ENCODE results near the gene KCNIP1. TPM values are rescaled to one million over a fixed set of nuclear protein-coding genes. Genes with fewer than 3 reads are reported as not detected.

KCNIP1 gene
- total RNA-seq, 1 experiment from 2014 or later, result not detected

DNA sequence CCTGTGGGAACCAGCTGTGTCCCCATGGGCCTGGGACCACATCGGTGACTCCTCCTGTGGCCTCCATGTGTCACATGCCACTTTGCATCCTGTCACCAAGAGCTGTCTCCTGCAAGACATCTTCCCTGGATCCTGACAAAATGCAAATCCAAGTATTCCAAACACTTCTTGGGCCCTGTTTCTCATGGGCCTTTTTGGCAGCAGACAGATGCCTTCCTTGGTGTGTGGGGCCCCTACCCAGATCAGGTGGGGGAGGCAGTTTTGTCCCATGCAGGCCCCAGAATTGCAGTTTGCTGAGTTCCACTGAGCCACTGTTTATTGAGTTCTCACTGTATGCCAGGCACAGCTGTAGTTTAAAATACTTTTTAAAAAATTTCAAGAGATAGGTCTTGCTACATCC, 217.2 kb downstream of the KCNIP1 start (continued):
- TF ChIP-seq, protein P1, sequence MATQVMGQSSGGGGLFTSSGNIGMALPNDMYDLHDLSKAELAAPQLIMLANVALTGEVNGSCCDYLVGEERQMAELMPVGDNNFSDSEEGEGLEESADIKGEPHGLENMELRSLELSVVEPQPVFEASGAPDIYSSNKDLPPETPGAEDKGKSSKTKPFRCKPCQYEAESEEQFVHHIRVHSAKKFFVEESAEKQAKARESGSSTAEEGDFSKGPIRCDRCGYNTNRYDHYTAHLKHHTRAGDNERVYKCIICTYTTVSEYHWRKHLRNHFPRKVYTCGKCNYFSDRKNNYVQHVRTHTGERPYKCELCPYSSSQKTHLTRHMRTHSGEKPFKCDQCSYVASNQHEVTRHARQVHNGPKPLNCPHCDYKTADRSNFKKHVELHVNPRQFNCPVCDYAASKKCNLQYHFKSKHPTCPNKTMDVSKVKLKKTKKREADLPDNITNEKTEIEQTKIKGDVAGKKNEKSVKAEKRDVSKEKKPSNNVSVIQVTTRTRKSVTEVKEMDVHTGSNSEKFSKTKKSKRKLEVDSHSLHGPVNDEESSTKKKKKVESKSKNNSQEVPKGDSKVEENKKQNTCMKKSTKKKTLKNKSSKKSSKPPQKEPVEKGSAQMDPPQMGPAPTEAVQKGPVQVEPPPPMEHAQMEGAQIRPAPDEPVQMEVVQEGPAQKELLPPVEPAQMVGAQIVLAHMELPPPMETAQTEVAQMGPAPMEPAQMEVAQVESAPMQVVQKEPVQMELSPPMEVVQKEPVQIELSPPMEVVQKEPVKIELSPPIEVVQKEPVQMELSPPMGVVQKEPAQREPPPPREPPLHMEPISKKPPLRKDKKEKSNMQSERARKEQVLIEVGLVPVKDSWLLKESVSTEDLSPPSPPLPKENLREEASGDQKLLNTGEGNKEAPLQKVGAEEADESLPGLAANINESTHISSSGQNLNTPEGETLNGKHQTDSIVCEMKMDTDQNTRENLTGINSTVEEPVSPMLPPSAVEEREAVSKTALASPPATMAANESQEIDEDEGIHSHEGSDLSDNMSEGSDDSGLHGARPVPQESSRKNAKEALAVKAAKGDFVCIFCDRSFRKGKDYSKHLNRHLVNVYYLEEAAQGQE (IDR thresholded peaks at IDR 0.05; ENCODE audit: low read depth), result no peak
- no peak for TF ChIP-seq ATF3 (IDR thresholded peaks at IDR 0.05)
- TF ChIP-seq EZH2 (IDR thresholded peaks at IDR 0.05), result no peak
- TF ChIP-seq YY1 (IDR thresholded peaks at IDR 0.05; ENCODE audit: extremely low read depth, insufficient replicate concordance, low read depth, low read length), result no peak
- TF ChIP-seq POLR2A (IDR thresholded peaks at IDR 0.05; ENCODE audit: borderline replicate concordance, extremely low read depth, insufficient read depth, insufficient read length), result no peak
- TF ChIP-seq FOSL1 (IDR thresholded peaks at IDR 0.05; ENCODE audit: low read depth), result no peak
- no peak for TF ChIP-seq TCF7L2 (IDR thresholded peaks at IDR 0.05; ENCODE audit: borderline replicate concordance, extremely low read depth, insufficient read depth, insufficient read length)
- TF ChIP-seq SRF (IDR thresholded peaks at IDR 0.05; ENCODE audit: low read depth), result no peak

DNA sequence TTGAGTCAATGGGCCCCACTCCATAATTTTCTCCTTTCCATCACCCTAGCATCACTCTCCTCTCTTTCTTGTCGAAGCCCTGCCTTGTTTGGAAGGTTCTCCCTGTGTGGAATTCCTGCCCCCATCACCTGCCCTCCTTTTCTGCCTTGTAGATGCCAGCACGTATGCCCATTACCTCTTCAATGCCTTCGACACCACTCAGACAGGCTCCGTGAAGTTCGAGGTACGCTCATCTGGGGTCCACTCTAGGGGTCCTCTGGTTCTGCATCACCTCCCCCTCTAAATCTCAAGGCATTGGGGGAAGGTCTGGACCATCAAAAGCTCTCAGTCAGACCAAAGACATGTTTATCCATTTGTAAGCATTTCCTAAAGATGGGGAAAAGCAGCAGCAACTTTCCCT, 217.9 kb downstream of the KCNIP1 start:
- TF ChIP-seq SIN3A (IDR thresholded peaks at IDR 0.05; ENCODE audit: low read depth) (no peak), SRF (IDR thresholded peaks at IDR 0.05; ENCODE audit: low read depth) (no peak), ATF3 (IDR thresholded peaks at IDR 0.05) (no peak), ELF1 (IDR thresholded peaks at IDR 0.05; ENCODE audit: borderline replicate concordance, low read depth) (no peak), ZNF274 (IDR thresholded peaks at IDR 0.05; ENCODE audit: low read depth, low read length) (no peak), JUND (IDR thresholded peaks at IDR 0.05) (no peak), CEBPB (IDR thresholded peaks at IDR 0.05; ENCODE audit: low read depth) (no peak)
- ATAC-seq (no peak), DNase-seq (ENCODE audit: low read depth, low spot score) (no peak)
- no peaks in the 10 kb centered on the region for H3K36me3 ChIP-seq (ENCODE audit: control insufficient read depth in 1 of 2, insufficient read depth in 2 of 2, low read length in 2 of 2)
- H3K9me2 ChIP-seq (ENCODE audit: insufficient read depth), result no peaks in the 10 kb centered on the region
- no peak overlapping the region for H3K4me2 ChIP-seq (ENCODE audit: low read length)
- CTCF ChIA-PET, result interaction anchor here (0.7 kb wide), 1 partner anchor 26 kb away, joined by 3 read pairs; no protein-coding TSS in a partner anchor
- RAD21 ChIA-PET (ENCODE audit: low non-redundant PET in 1 of 2, low total read pairs in 2 of 2, uncharacterized antibody in 2 of 2, unreplicated experiment in 2 of 2), result no interaction called here
- H3K9me3 ChIP-seq (ENCODE audit: control insufficient read depth in 1 of 2, insufficient read depth in 1 of 2, low read depth in 1 of 2, low read length in 2 of 2), result no peaks in the 10 kb centered on the region
- H2AFZ ChIP-seq (ENCODE audit: low read depth, low read length, poor library complexity, severe bottlenecking), result no peak overlapping the region
- H4K20me1 ChIP-seq (ENCODE audit: insufficient read depth), result no peaks in the 10 kb centered on the region
- peaks cover 39% of the 10 kb centered on the region for H3K27me3 ChIP-seq (ENCODE audit: insufficient read depth, low read length)
- no peaks in the 10 kb centered on the region for H3K4me1 ChIP-seq (ENCODE audit: control insufficient read depth in 1 of 2, insufficient read depth in 2 of 2, low read length in 2 of 2)
- no peak overlapping the region for H3K4me3 ChIP-seq (replicated peaks in 1 of 2; ENCODE audit: low read depth in 1 of 2, low read length in 2 of 2)
- BruUV-seq (replicated peaks), result no TSS peak
- intact Hi-C loops (cut with micrococcal nuclease), result no loop called here
- H3K79me2 ChIP-seq (ENCODE audit: insufficient read depth, low read length), result no peaks in the 10 kb centered on the region
- no peak overlapping the region for H3K27ac ChIP-seq (ENCODE audit: low read depth, low read length)
- POLR2A ChIA-PET, result no interaction called here
- no peak overlapping the region for H3K9ac ChIP-seq (ENCODE audit: low read length)
